GM19240 (cell line): ENCODE measurements around the gene SIVA1.

Source experiments
- DNase-seq: peaks from one replicate; pipeline ENCODE4 v3.0.0; 2011; ENCODE audit warnings: low spot score; ENCODE audit not compliant: insufficient read length

The SIVA1 gene

GRCh38 chr14:104784218-104784568, 31.2 kb downstream of the SIVA1 start:
- DNase-seq: no peak

- no peak for DNase-seq
These were observed 32.1 kb downstream of the SIVA1 start for GRCh38 chr14:104784846-104785707.

GRCh38 chr14:104785708-104786080, 32.7 kb downstream of the SIVA1 start:
- DNase-seq: no peak

- DNase-seq: no peak
These were observed 33.2 kb downstream of the SIVA1 start for GRCh38 chr14:104786091-104786586.

GRCh38 chr14:104786726-104787675, 34.1 kb downstream of the SIVA1 start:
- DNase-seq: no peak

- no peak for DNase-seq
These were observed 34.8 kb downstream of the SIVA1 start for GRCh38 chr14:104787736-104788135.

- DNase-seq: no peak
These were observed 35.3 kb downstream of the SIVA1 start for GRCh38 chr14:104788161-104788818.

- no peak for DNase-seq
These were observed 36.1 kb downstream of the SIVA1 start for GRCh38 chr14:104788873-104789663.

- DNase-seq: no peak
These were observed 37.1 kb downstream of the SIVA1 start for GRCh38 chr14:104789752-104790743.

- DNase-seq: no peak
These were observed 38.5 kb downstream of the SIVA1 start for GRCh38 chr14:104791425-104791824.

- no peak for DNase-seq
These were observed 39.3 kb downstream of the SIVA1 start for GRCh38 chr14:104792101-104792884.

- no peak for DNase-seq
These were observed 40.2 kb downstream of the SIVA1 start for GRCh38 chr14:104792945-104793702.

- no peak for DNase-seq
These were observed 40.7 kb downstream of the SIVA1 start for GRCh38 chr14:104793703-104793959.

- peak; percentile 71 for DNase-seq
These were observed 41.2 kb downstream of the SIVA1 start for GRCh38 chr14:104794099-104794498.

GRCh38 chr14:104794631-104794992, 41.7 kb downstream of the SIVA1 start:
- DNase-seq: no peak

- peak; percentile 76 for DNase-seq
These were observed 42.2 kb downstream of the SIVA1 start, which contains the start of gene AKT1 for GRCh38 chr14:104794993-104795780. Gene AKT1, minus strand, starts transcription at chr14:104795748. Its CDS starts 3,105 bp downstream, at chr14:104792643.
